ENCODE data around the gene SLC12A1.

Gene SLC12A1

DNA sequence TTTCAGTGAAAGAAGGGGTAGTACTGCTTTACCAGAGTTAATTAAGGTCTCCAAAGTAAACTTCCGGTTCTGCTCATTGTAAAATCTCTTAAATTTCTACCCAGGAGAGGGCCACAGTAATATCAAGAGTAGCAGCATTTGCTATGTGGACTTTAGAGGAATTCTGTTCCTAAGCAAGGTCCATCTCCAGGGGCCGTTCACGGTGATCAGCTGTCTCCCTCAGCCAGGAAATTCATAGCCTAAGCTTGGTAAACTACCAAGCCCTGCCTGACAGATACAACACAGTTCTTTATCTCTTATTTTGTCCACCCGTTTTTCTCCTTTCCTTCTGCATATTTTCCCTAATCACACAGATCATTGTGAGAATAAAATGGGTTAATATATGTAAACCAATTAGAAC lies 127.4 kb downstream of the SLC12A1 start:
- Histone ChIP-seq H3K27me3 (ENCODE audit: control insufficient read depth, insufficient read depth, low read length) (no peaks in the 10 kb centered on the region), H3K36me3 (ENCODE audit: control insufficient read depth, insufficient read depth, low read length) (no peaks in the 10 kb centered on the region), H3K4me1 (ENCODE audit: control insufficient read depth, insufficient read depth, low read length) (peaks cover 7% of the 10 kb centered on the region), H3K9ac (ENCODE audit: low read length) (no peak overlapping the region), H3K9me3 (ENCODE audit: control insufficient read depth, low read length) (no peaks in the 10 kb centered on the region), H3K4me3 (ENCODE audit: low read length) (no peak overlapping the region)

DNA sequence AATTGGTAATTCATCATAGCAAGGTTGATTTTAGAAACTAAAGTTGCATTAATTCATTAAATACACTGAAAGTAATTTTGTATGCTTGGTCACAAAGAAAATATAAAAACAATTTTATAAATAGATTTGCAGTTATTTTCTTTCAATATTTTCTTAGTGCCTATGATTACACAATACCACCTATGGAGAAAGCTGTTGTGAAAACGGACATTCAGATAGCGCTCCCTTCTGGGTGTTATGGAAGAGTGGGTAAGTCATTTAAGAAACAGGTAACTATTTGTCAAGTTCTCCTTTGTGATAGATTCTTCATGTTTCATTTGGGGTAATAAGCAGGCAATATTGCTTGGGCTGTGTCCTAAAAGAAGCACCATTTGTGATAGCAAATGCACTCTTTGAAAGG lies 128.2 kb downstream of the SLC12A1 start:
- no peaks in the 10 kb centered on the region for H3K36me3 ChIP-seq (ENCODE audit: control insufficient read depth, insufficient read depth, low read length)
- H3K9me3 ChIP-seq (ENCODE audit: control insufficient read depth, low read length) = no peaks in the 10 kb centered on the region

DNA sequence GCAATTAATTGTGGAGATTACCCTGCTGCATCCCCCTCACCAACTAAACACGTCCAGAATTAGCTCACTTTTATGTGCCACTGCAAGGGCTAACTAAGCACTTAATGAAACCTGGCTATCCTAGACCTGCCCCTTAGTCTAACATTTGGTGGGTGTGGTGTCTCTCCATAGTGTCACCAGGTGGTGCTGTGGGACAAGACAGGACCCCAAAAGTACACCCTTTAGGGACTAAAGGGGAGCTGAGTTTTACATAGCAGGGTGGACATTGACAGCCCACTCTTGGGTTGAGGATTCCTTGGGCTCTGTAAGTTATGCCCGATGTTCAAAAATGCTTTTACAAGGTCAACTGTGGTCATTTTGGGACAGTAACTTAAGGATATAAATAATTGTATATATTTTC lies 130.8 kb downstream of the SLC12A1 start:
- no peaks in the 10 kb centered on the region for H3K4me1 ChIP-seq (ENCODE audit: control insufficient read depth, insufficient read depth, low read length)
- no peak overlapping the region for H3K9ac ChIP-seq (ENCODE audit: low read length)
- H3K4me3 ChIP-seq (ENCODE audit: low read length) = no peak overlapping the region
- H3K9me3 ChIP-seq (ENCODE audit: control insufficient read depth, low read length) = no peaks in the 10 kb centered on the region
- no peaks in the 10 kb centered on the region for H3K27me3 ChIP-seq (ENCODE audit: control insufficient read depth, insufficient read depth, low read length)
- H3K36me3 ChIP-seq (ENCODE audit: control insufficient read depth, insufficient read depth, low read length) = peaks cover 5% of the 10 kb centered on the region

More for the DNA sequence above, 128.2 kb downstream of the SLC12A1 start:
- Histone ChIP-seq H3K27me3 (ENCODE audit: control insufficient read depth, insufficient read depth, low read length) (no peaks in the 10 kb centered on the region), H3K4me1 (ENCODE audit: control insufficient read depth, insufficient read depth, low read length) (peaks cover 7% of the 10 kb centered on the region), H3K4me3 (ENCODE audit: low read length) (no peak overlapping the region), H3K9ac (ENCODE audit: low read length) (no peak overlapping the region)

DNA sequence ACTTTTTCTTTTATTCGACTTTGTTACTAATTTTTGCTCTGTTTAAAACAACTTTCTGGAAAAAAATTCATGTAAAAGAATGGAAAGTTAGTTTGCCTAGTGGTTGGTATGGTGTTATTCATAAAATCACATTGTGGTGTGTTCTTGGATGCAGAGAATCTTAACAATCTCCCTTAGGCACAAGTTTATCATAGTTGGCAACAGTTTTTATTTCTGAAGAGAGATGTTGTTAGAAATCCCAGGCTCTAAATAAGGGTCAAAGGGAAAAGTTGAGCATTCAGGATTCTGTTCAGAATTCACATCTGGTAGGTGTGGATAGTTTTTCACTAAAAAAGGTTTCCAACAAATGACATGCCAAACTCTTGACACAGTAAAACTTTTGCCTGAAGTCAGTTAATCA lies 131.5 kb downstream of the SLC12A1 start:
- no peak overlapping the region for H3K9ac ChIP-seq (ENCODE audit: low read length)
- no peak overlapping the region for H3K4me3 ChIP-seq (ENCODE audit: low read length)
- H3K4me1 ChIP-seq (ENCODE audit: control insufficient read depth, insufficient read depth, low read length) = no peaks in the 10 kb centered on the region
- H3K27me3 ChIP-seq (ENCODE audit: control insufficient read depth, insufficient read depth, low read length) = no peaks in the 10 kb centered on the region
- no peaks in the 10 kb centered on the region for H3K9me3 ChIP-seq (ENCODE audit: control insufficient read depth, low read length)
- peaks cover 5% of the 10 kb centered on the region for H3K36me3 ChIP-seq (ENCODE audit: control insufficient read depth, insufficient read depth, low read length)

DNA sequence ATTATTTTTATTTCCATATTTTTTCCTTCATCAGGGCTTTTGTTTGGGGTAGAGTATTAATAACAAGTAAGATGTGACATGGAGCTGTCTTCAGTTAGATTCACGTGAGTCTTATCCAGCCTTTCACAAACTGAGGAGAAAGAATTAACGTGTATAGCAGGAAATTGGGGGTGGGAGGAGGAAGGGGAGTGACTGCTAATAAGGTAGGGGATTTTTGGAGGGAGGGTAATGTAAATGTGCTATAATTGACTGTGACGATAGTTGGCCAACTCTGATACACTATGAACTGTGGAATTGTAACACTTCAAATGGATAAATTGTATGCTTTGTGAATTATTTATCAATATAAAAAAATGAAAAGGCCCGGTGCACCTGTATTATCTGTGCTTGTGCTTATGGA lies 134.0 kb downstream of the SLC12A1 start:
- H3K9me3 ChIP-seq (ENCODE audit: control insufficient read depth, low read length) = no peaks in the 10 kb centered on the region
- H3K27me3 ChIP-seq (ENCODE audit: control insufficient read depth, insufficient read depth, low read length) = no peaks in the 10 kb centered on the region
- no peak overlapping the region for H3K9ac ChIP-seq (ENCODE audit: low read length)
- peaks cover 5% of the 10 kb centered on the region for H3K36me3 ChIP-seq (ENCODE audit: control insufficient read depth, insufficient read depth, low read length)
- H3K4me3 ChIP-seq (ENCODE audit: low read length) = no peak overlapping the region
- no peaks in the 10 kb centered on the region for H3K4me1 ChIP-seq (ENCODE audit: control insufficient read depth, insufficient read depth, low read length)

DNA sequence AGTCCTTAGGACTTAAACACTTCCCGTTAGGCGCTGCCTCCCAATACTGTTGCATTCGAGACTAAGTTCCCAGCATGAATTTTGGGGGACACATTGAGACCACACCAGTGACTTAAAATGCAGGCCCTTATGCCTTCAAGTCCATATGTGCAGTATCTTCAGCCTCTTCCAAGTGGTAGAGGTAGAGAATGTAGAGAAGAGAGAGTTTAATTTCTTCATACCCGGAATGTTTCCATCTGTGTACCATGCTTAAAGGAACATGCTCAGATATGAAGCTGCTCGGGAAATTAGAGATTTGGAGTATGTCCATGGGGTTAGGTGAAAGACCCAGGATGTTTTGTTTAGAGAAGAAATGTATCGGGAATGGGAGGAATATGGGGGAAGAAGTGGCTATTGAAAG lies 137.8 kb downstream of the SLC12A1 start:
- Histone ChIP-seq H3K9me3 (ENCODE audit: control insufficient read depth, low read length) (no peaks in the 10 kb centered on the region), H3K9ac (ENCODE audit: low read length) (no peak overlapping the region), H3K4me3 (ENCODE audit: low read length) (no peak overlapping the region), H3K27me3 (ENCODE audit: control insufficient read depth, insufficient read depth, low read length) (no peaks in the 10 kb centered on the region), H3K4me1 (ENCODE audit: control insufficient read depth, insufficient read depth, low read length) (no peaks in the 10 kb centered on the region), H3K36me3 (ENCODE audit: control insufficient read depth, insufficient read depth, low read length) (peaks cover 5% of the 10 kb centered on the region)

DNA sequence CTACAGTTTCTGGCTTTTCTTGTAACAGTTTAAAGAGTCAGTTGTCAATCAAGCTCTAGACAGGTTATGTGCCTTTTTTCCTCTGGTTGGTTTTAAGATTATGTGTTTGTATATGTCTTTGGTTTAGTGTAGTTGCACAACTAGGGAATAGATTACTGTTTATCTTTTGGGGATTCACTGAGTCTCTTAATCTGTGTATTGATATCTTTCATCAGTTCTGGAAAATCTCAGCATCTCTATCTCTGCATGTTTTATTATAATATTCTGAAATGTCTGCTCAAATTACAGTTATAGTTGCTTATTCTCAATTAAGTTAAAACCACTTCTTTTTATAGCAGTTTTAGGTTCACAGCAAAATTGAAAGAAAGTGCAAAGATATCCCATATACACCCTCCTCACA lies 139.4 kb downstream of the SLC12A1 start:
- no peaks in the 10 kb centered on the region for H3K4me1 ChIP-seq (ENCODE audit: control insufficient read depth, insufficient read depth, low read length)
- H3K9me3 ChIP-seq (ENCODE audit: control insufficient read depth, low read length) = no peaks in the 10 kb centered on the region
- no peaks in the 10 kb centered on the region for H3K27me3 ChIP-seq (ENCODE audit: control insufficient read depth, insufficient read depth, low read length)
- no peaks in the 10 kb centered on the region for H3K36me3 ChIP-seq (ENCODE audit: control insufficient read depth, insufficient read depth, low read length)
- no peak overlapping the region for H3K9ac ChIP-seq (ENCODE audit: low read length)
- H3K4me3 ChIP-seq (ENCODE audit: low read length) = no peak overlapping the region

DNA sequence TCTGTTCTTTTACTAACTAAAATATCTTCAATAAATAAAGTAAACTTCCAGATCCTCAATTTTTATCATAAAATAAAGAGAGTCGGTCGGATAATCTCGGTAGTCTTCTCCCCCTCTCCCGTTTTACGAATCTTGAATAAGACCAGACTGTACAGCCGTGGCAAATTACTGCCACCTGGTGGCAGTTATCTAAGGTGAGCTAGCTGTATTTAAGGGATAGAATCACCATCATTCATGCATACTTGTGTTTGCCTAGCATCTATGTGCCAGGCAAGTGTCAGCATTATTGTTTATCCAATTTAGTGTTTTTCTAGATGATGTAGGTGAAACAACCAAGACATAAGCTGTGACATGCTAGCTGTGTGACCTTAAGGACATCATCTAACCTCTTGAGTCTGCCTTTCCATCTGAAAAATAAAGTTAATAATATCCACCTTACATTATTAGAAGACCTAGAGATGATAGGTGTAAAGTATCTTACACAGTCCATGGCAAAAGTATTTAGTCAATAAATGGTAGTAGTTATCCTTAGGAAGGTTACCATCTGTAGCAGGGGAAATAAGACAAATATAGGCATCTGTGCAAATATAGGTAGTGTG lies 146.5 kb downstream of the SLC12A1 start:
- Histone ChIP-seq H3K36me3 (ENCODE audit: control insufficient read depth, insufficient read depth, low read length) (no peaks in the 10 kb centered on the region), H3K9ac (ENCODE audit: low read length) (no peak overlapping the region), H3K4me3 (ENCODE audit: low read length) (no peak overlapping the region), H3K4me1 (ENCODE audit: control insufficient read depth, insufficient read depth, low read length) (no peaks in the 10 kb centered on the region), H3K9me3 (ENCODE audit: control insufficient read depth, low read length) (no peaks in the 10 kb centered on the region), H3K27me3 (ENCODE audit: control insufficient read depth, insufficient read depth, low read length) (no peaks in the 10 kb centered on the region)

All from mucosa of stomach (tissue), 1 donor.